Astrocyte (in vitro differentiated cells and primary cell): ENCODE measurements around the gene ATP8B4. TPM values are rescaled to one million over a fixed set of nuclear protein-coding genes. Genes with fewer than 3 reads are reported as not detected.

ENCODE experiments used
- DNase-seq: peaks from one replicate; pipeline ENCODE4 v3.0.0-alpha.2; 2010; ENCODE audit warnings: low read depth
- FAIRE-seq: peaks from 2 replicates; lab custom pipeline; 2011; peaks lifted over from hg19 to GRCh38; lab: Jason Lieb, UNC
- H2AFZ ChIP-seq: 2 replicates; pipeline ENCODE4 v1.6.0; 2012; ENCODE audit warnings: low read depth, low read length, inconsistent platforms
- H3K27ac ChIP-seq: 2 replicates; pipeline ENCODE4 v1.5.1; 2011; ENCODE audit warnings: low read depth, low read length, inconsistent platforms
- H3K27me3 ChIP-seq: 2 replicates; pipeline ENCODE4 v1.6.0; 2011; ENCODE audit warnings: low read length, inconsistent platforms; ENCODE audit not compliant: insufficient read depth
- H3K36me3 ChIP-seq: 2 replicates; pipeline ENCODE4 v1.5.1; 2011; ENCODE audit warnings: low read length, inconsistent platforms; ENCODE audit not compliant: insufficient read depth
- H3K4me1 ChIP-seq: 2 replicates; pipeline ENCODE4 v1.5.1; 2011; ENCODE audit warnings: low read length, inconsistent platforms; ENCODE audit not compliant: insufficient read depth
- H3K4me2 ChIP-seq: 2 replicates; pipeline ENCODE4 v1.6.0; 2012; ENCODE audit warnings: low read length, inconsistent platforms
- H3K4me3 ChIP-seq: 2 replicates; pipeline ENCODE4 v1.5.1; 2011; ENCODE audit warnings: low read depth, mild to moderate bottlenecking, low read length, inconsistent platforms; ENCODE audit not compliant: insufficient read depth
- H3K79me2 ChIP-seq: 2 replicates; pipeline ENCODE4 v1.6.0; 2012; ENCODE audit warnings: mild to moderate bottlenecking, low read length, inconsistent platforms; ENCODE audit not compliant: insufficient read depth
- H3K9ac ChIP-seq: 2 replicates; pipeline ENCODE4 v1.6.0; 2012; ENCODE audit warnings: mild to moderate bottlenecking, low read length, inconsistent platforms
- H3K9me3 ChIP-seq: 2 replicates; pipeline ENCODE4 v1.5.1; 2012; ENCODE audit warnings: low read depth, mild to moderate bottlenecking, low read length, inconsistent platforms; ENCODE audit not compliant: insufficient read depth
- H4K20me1 ChIP-seq: 2 replicates; pipeline ENCODE4 v1.6.0; 2012; ENCODE audit warnings: low read length, inconsistent platforms; ENCODE audit not compliant: insufficient read depth
- H3K27ac Mint-ChIP-seq: one replicate; pipeline ENCODE4 v1.8.0; 2021; ENCODE audit warnings: mild to moderate bottlenecking, mixed read lengths; ENCODE audit not compliant: unreplicated experiment
- H3K27me3 Mint-ChIP-seq: one replicate; pipeline ENCODE4 v1.8.0; 2021; ENCODE audit warnings: low read depth, mixed read lengths; ENCODE audit not compliant: unreplicated experiment
- H3K36me3 Mint-ChIP-seq: one replicate; pipeline ENCODE4 v1.8.0; 2021; ENCODE audit warnings: low read depth, mixed read lengths; ENCODE audit not compliant: unreplicated experiment
- H3K4me1 Mint-ChIP-seq: one replicate; pipeline ENCODE4 v1.8.0; 2021; ENCODE audit warnings: low read depth, mixed read lengths; ENCODE audit not compliant: unreplicated experiment
- H3K4me3 Mint-ChIP-seq: one replicate; pipeline ENCODE4 v1.8.0; 2021; ENCODE audit warnings: mild to moderate bottlenecking, moderate library complexity, mixed read lengths; ENCODE audit not compliant: unreplicated experiment
- H3K9me3 Mint-ChIP-seq: one replicate; pipeline ENCODE4 v1.8.0; 2021; ENCODE audit warnings: mild to moderate bottlenecking, mixed read lengths; ENCODE audit not compliant: unreplicated experiment
- CTCF ChIP-seq: IDR thresholded peaks from 2 replicates; pipeline ENCODE4 v1.5.1; 2011; ENCODE audit warnings: low read depth, mild to moderate bottlenecking, inconsistent platforms, low read length, moderate library complexity; ENCODE audit not compliant: insufficient read depth
- EZH2 ChIP-seq: IDR thresholded peaks from 2 replicates; pipeline ENCODE4 v1.6.1; 2012; ENCODE audit warnings: mild to moderate bottlenecking, low read length, inconsistent platforms; ENCODE audit not compliant: insufficient read depth
- total RNA-seq: library from RNA; stranded (reverse); gene quantifications from 2 replicates; pipeline ENCODE4 v1.2.1, GENCODE V29; 2021

ATP8B4 gene
- total RNA-seq, 1 donor from 2014 or later, result 0.23 TPM

DNA sequence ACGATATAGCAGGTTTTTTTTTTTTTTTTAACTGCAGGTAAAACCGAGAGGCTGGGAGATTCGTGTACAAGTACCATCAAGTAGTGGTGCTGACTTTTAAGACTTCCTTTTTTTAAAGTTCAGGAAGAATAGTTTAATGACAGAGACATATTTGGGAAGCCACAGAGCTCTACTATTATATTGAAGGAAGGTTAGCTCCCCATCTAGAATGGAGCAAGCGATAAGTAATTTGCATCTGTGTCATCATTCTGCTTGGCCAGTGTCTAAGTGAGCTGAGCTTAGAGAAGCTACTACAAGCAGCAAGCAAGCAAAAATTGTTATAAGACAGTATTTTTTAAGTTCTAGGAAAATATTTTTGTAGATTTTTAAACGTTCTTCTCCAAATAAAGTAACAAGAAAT, 203.2 kb downstream of the ATP8B4 start:
- Histone ChIP-seq H3K4me1 (no peaks in the 10 kb centered on the region), H3K27ac (no peak overlapping the region), H3K36me3 (no peaks in the 10 kb centered on the region), H2AFZ (no peak overlapping the region), H3K9ac (no peak overlapping the region), H3K9me3 (no peaks in the 10 kb centered on the region), H3K4me3 (no peak overlapping the region), H3K4me2 (no peak overlapping the region), H4K20me1 (no peaks in the 10 kb centered on the region), H3K27me3 (no peaks in the 10 kb centered on the region), H3K79me2 (no peaks in the 10 kb centered on the region)
- FAIRE-seq (no peak), DNase-seq (no peak)
- TF ChIP-seq CTCF, result no peak
- TF ChIP-seq EZH2, result no peak
- no peaks in the 10 kb centered on the region for H3K4me1 Mint-ChIP-seq
- no peak overlapping the region for H3K27ac Mint-ChIP-seq
- H3K36me3 Mint-ChIP-seq, result no peaks in the 10 kb centered on the region
- no peak overlapping the region for H3K4me3 Mint-ChIP-seq
- no peaks in the 10 kb centered on the region for H3K9me3 Mint-ChIP-seq
- H3K27me3 Mint-ChIP-seq, result no peaks in the 10 kb centered on the region

GRCh38 chr15:49908933-49909295, 210.1 kb downstream of the ATP8B4 start:
- TF ChIP-seq EZH2, result no peak
- no peak for TF ChIP-seq CTCF
- FAIRE-seq (no peak), DNase-seq (no peak)
- H2AFZ ChIP-seq, result no peak overlapping the region
- Mint-ChIP-seq H3K4me1 (no peaks in the 10 kb centered on the region), H3K9me3 (no peaks in the 10 kb centered on the region), H3K36me3 (no peaks in the 10 kb centered on the region), H3K4me3 (no peak overlapping the region), H3K27ac (no peak overlapping the region), H3K27me3 (no peaks in the 10 kb centered on the region)
- no peaks in the 10 kb centered on the region for H3K79me2 ChIP-seq
- H3K4me1 ChIP-seq, result no peaks in the 10 kb centered on the region
- no peaks in the 10 kb centered on the region for H3K36me3 ChIP-seq
- H4K20me1 ChIP-seq, result no peaks in the 10 kb centered on the region
- no peak overlapping the region for H3K9ac ChIP-seq
- H3K4me3 ChIP-seq, result no peak overlapping the region
- H3K9me3 ChIP-seq, result peaks cover 3% of the 10 kb centered on the region
- no peaks in the 10 kb centered on the region for H3K27me3 ChIP-seq
- no peak overlapping the region for H3K27ac ChIP-seq
- no peak overlapping the region for H3K4me2 ChIP-seq

GRCh38 chr15:49908236-49908932, 210.6 kb downstream of the ATP8B4 start:
- H3K4me3 Mint-ChIP-seq, result no peak overlapping the region
- H3K27ac Mint-ChIP-seq, result no peak overlapping the region
- Histone ChIP-seq H4K20me1 (no peaks in the 10 kb centered on the region), H3K4me3 (no peak overlapping the region), H3K36me3 (no peaks in the 10 kb centered on the region), H2AFZ (no peak overlapping the region), H3K9me3 (peaks cover 3% of the 10 kb centered on the region), H3K27ac (no peak overlapping the region), H3K4me1 (no peaks in the 10 kb centered on the region), H3K27me3 (no peaks in the 10 kb centered on the region), H3K9ac (no peak overlapping the region), H3K4me2 (no peak overlapping the region), H3K79me2 (no peaks in the 10 kb centered on the region)
- H3K27me3 Mint-ChIP-seq, result no peaks in the 10 kb centered on the region
- H3K36me3 Mint-ChIP-seq, result no peaks in the 10 kb centered on the region
- H3K9me3 Mint-ChIP-seq, result no peaks in the 10 kb centered on the region
- FAIRE-seq, result no peak
- no peak for DNase-seq
- H3K4me1 Mint-ChIP-seq, result no peaks in the 10 kb centered on the region
- TF ChIP-seq CTCF (no peak), EZH2 (no peak)
